ENCODE measurements around the gene HADH. TPM values are rescaled to one million over a fixed set of nuclear protein-coding genes. Genes with fewer than 3 reads are reported as not detected.

HADH gene
- total and polyA plus RNA-seq, 11 donors, result 60.6 to 382 (median 199) TPM

DNA sequence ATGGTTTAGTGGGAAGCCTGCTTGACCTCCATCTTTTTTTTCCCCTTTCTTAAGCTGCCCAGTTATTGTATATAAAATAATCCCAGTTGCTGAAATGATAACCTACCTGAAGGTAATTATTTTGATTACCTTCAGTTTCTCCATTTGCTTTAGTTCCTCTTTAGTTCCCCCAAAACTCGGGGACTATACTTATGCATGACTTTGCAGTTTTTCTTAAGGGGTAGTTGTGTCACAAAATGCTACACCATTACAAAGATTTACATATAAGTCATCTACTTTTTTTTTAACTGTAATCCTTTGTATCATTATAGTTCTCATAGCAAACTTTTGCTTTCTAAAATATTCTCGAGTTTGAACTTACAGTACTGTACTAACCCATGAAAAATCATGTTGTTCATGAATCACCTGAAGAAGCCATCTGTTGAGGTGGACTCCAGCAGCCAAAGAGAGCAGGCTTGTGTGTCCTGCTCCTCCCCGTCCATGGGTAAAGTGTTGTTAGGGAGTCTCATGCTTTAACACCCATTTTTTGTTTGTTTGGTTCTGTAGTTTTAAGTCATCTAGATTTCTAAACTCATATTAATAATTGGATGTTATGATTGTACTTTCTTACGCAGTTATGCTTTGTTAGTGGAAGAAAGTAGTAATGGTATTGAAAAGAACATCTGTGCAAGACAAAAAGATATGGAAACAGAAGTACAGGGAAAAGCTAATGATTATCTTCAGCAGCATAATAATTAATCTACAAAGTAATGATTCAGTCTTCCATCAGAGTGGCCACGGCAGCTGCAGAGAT lies 34.6 kb downstream of the HADH start:
- H3K4me1 ChIP-seq, result peaks cover 0 to 4% (median 0%) of the 10 kb centered on the region in 12 donors
- peaks cover 0 to 98% (median 88%) of the 10 kb centered on the region in 9 donors for H3K36me3 ChIP-seq
- intact Hi-C loops (cut with DNase I), result loop anchor here in 1 of 10 donors (5.0 kb wide), 1 partner anchor 553 kb away; no protein-coding TSS in a partner anchor
- no peaks in the 10 kb centered on the region for H3K9me3 ChIP-seq
- H3K27ac ChIP-seq, result no peak overlapping the region
- TF ChIP-seq CTCF (IDR thresholded peaks at IDR 0.05) (no peak), POLR2A (IDR thresholded peaks at IDR 0.05) (no peak)
- no peak overlapping the region for H3K4me3 ChIP-seq
- DNase-seq (no peak), ATAC-seq (no peak)
- H3K27me3 ChIP-seq, result no peaks in the 10 kb centered on the region
- WGBS, 4 donors, result 87 to 91% (median 88%) methylated on average over 5 of the region's 5 CpGs

- Histone ChIP-seq H3K27ac (no peak overlapping the region), H3K4me1 (no peaks in the 10 kb centered on the region), H3K4me3 (no peak overlapping the region), H3K27me3 (no peaks in the 10 kb centered on the region), H3K36me3 (peaks cover 0 to 98% (median 88%) of the 10 kb centered on the region in 9 donors), H3K9me3 (no peaks in the 10 kb centered on the region)
- intact Hi-C loops (cut with DNase I), result loop anchor here in 1 of 10 donors (5.0 kb wide), 1 partner anchor 552 kb away; no protein-coding TSS in a partner anchor
- ATAC-seq (no peak), DNase-seq (no peak)
- no peak for TF ChIP-seq CTCF (IDR thresholded peaks at IDR 0.05)
- no peak for TF ChIP-seq POLR2A (IDR thresholded peaks at IDR 0.05)
These were observed 35.1 kb downstream of the HADH start for GRCh38 chr4:108024878-108025165.

GRCh38 chr4:108029016-108029720 lies 39.5 kb downstream of the HADH start:
- intact Hi-C loops (cut with DNase I), result no loop called here
- no peak for TF ChIP-seq POLR2A (IDR thresholded peaks at IDR 0.05)
- TF ChIP-seq CTCF (IDR thresholded peaks at IDR 0.05), result no peak

GRCh38 chr4:108029731-108030130 lies 40.0 kb downstream of the HADH start:
- Histone ChIP-seq H3K27me3 (no peaks in the 10 kb centered on the region), H3K36me3 (peaks cover 0 to 93% (median 58%) of the 10 kb centered on the region in 9 donors), H3K9me3 (no peaks in the 10 kb centered on the region), H3K4me1 (peaks cover 0 to 4% (median 0%) of the 10 kb centered on the region in 12 donors), H3K4me3 (no peak overlapping the region), H3K27ac (no peak overlapping the region)
- WGBS, 4 donors, result 84 to 96% (median 89%) methylated on average over 5 of the region's 5 CpGs
- DNase-seq (no peak), ATAC-seq (peak in 3 of 4 donors; percentile 7 to 42 (median 12))
- TF ChIP-seq POLR2A (IDR thresholded peaks at IDR 0.05) (no peak), CTCF (IDR thresholded peaks at IDR 0.05) (no peak)
- intact Hi-C loops (cut with DNase I), result loop anchor here in 1 of 10 donors (5.0 kb wide), 1 partner anchor 543 kb away; no protein-coding TSS in a partner anchor

More at GRCh38 chr4:108029016-108029720, 39.5 kb downstream of the HADH start:
- Histone ChIP-seq H3K27me3 (no peaks in the 10 kb centered on the region), H3K36me3 (peaks cover 0 to 93% (median 58%) of the 10 kb centered on the region in 9 donors), H3K27ac (no peak overlapping the region), H3K9me3 (no peaks in the 10 kb centered on the region), H3K4me3 (no peak overlapping the region), H3K4me1 (peaks cover 0 to 4% (median 0%) of the 10 kb centered on the region in 12 donors)
- DNase-seq, result no peak
- WGBS, 4 donors, result 78 to 88% (median 86%) methylated on average over 9 of the region's 9 CpGs
- peak in 1 of 4 donors; percentile 16 for ATAC-seq

All from heart left ventricle (tissue), 16 donors.